ENCODE data around the gene WSB1.

DNA sequence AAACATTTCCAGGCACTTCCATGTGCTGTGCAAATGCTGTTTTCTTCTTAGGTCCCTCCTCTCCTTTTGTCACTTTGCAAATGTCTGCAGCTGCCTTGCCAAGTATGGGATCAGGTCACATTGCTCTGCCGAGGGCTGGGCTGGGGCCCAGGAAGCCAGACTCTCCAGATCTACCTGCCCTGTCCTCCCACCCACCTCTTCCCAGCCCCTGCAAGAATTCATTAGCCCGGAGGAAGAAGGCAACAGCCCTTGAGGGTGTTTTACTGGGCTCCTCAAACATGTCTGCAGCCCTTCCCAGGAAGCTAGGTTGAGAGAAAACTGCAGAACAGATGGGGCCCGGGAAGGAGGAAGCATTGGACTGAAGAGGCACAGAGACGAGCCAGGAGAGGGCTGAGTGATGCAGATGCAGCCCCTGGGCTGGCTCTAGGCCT, 47.1 kb downstream of the WSB1 start:
- TF ChIP-seq CTCF (IDR thresholded peaks at IDR 0.05 in 2 of 3, conservative IDR thresholded peaks at IDR 0.05 in 1 of 3; ENCODE audit: control insufficient read depth in 2 of 3, extremely low read depth in 1 of 3, insufficient read depth in 1 of 3, low read depth in 3 of 3, low read length in 3 of 3), result no peak
- TF ChIP-seq MXI1 (IDR thresholded peaks at IDR 0.05; ENCODE audit: low read depth, low read length), result no peak
- no peak for TF ChIP-seq TCF12 (IDR thresholded peaks at IDR 0.05; ENCODE audit: low read depth, low read length)
- no peak for TF ChIP-seq EZH2 (IDR thresholded peaks at IDR 0.05; ENCODE audit: borderline replicate concordance, control insufficient read depth, low read depth, low read length)
- no peak for TF ChIP-seq JUND (IDR thresholded peaks at IDR 0.05; ENCODE audit: low read depth, low read length)
- no peak for TF ChIP-seq PRDM15 (CRISPR knock-in tag; IDR thresholded peaks at IDR 0.05)

Measured in GM12878 (cell line).